Measurements from ENCODE around the gene PSMB4.
"Not testable (repeated sequence)": the region's sequence is repeated elsewhere in the genome, so short reads cannot be mapped to it uniquely, and the experiment has no call there.

PSMB4 gene

DNA sequence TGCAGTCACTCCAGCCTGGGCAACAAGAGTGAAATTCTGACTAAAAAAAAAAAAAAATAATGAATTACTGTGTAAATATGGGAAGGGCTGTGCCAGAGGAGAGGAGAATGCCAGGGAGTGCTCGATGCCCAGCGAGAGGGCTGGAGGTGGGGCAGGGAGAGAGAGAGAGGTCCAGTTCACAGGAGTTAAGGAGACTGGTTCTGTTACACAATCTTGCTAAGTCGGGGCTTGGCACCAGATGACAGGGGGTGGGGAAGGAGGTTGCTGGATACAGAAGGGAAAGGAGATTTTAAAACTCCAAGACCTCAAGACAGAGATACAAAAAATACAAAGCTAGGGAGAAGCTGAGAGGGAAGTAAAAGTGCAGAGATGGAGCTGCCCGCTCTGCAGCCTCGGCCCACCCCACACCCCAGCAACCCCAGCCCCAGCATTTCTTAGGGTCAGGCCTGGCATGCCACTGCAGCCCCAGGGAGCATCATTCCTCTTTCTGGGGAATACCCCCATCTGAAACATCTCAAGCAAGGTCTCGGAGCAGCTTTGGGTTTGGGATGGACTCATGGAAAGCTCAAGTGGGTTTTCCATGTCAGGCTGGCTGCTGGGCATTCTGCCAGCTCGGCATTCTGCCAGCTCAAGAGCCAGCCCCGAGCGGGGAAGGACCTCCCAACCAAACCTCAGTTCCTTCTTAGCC is 27.9 kb upstream of the PSMB4 start:
- Histone ChIP-seq H3K9me3 (ENCODE audit: control insufficient read depth, insufficient read depth, low read length) (no peaks in the 10 kb centered on the region), H3K36me3 (ENCODE audit: insufficient read depth, low read length) (no peaks in the 10 kb centered on the region), H3K4me1 (ENCODE audit: insufficient read depth, low read length) (peaks cover 7% of the 10 kb centered on the region; the same call in 1 of the 2 replicates), H3K9ac (ENCODE audit: low read depth, low read length) (peak overlapping the region; percentile 75; the same call in 1 of the 2 replicates)

DNA sequence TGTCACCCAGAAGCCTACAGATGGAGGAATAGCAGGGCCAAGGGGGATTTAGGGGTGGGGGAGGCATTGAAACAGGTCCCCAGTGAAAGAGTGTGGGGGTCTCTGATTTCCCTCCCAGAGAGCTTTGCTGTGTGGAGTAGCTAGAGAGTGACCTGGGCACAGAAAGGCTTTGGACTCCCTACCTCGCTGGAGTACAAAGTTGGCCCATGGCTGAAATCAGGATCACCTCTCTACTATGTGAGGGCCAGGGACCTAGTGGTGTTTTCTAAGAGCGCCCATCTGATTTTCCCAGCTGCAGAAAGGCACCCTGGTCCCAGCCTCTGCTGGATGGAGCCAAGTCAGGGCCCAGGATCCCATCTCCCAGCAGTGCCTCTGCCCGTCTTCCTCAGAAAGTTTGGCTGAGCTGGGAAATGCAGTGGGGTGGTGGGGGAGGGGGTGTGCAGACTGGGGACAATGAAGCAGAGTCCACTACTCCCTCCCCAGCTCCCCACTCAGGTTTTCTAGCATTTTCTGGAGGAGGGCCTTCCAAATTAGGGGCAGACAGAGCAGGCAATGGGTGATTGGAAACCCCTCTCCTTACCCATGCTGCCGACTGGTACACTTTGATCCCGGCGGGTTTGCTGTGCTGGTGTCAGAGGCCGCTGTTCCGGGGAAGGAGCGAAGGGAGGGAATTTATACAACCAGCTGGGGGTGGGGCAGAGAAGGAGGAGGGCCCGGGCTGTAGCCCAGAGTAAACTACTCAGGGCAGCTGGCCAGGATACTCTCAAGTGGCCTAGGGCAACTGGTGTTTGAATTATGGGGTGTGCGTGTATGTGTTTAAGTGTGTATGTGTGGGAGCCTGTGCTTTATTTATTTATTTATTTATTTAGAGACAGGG is 27.1 kb upstream of the PSMB4 start, which contains the start of gene SELENBP1:
Gene SELENBP1, minus strand, starts transcription at position 648 of the 877 bp plus-strand sequence. Its CDS starts 64 bp downstream, at position 584.
- Histone ChIP-seq H3K36me3 (ENCODE audit: insufficient read depth, low read length) (no peaks in the 10 kb centered on the region), H3K9me3 (ENCODE audit: control insufficient read depth, insufficient read depth, low read length) (no peaks in the 10 kb centered on the region), H3K4me1 (ENCODE audit: insufficient read depth, low read length) (peaks cover 7% of the 10 kb centered on the region; the same call in 1 of the 2 replicates), H3K9ac (ENCODE audit: low read depth, low read length) (peak within 1 kb of the TSS; percentile 75)

DNA sequence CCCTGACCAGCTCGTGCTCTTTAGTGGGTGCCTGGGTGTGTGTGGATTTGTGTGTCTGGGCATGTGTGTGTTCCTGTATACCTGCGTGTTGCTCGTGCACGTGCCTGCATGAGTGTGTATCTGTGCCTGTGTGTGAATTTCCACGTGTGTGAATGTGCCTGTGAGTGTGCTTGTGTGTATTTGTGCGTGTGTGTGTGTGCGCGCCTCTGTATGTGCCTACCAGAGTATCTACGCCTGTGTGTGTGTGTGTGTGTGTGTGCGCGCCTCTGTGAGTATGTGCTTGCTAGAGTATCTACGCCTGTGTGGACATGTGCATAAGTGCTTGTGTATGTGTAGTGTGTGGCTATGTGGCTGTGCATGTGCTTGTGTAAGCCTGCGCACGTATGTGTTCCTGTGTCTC is 26.2 kb upstream of the PSMB4 start:
- H3K36me3 ChIP-seq (ENCODE audit: insufficient read depth, low read length), result no peaks in the 10 kb centered on the region
- H3K4me1 ChIP-seq (ENCODE audit: insufficient read depth, low read length), result peaks cover 7% of the 10 kb centered on the region; the same call in 1 of the 2 replicates
- H3K9ac ChIP-seq (ENCODE audit: low read depth, low read length), result no peak overlapping the region
- H3K9me3 ChIP-seq (ENCODE audit: control insufficient read depth, insufficient read depth, low read length), result no peaks in the 10 kb centered on the region

DNA sequence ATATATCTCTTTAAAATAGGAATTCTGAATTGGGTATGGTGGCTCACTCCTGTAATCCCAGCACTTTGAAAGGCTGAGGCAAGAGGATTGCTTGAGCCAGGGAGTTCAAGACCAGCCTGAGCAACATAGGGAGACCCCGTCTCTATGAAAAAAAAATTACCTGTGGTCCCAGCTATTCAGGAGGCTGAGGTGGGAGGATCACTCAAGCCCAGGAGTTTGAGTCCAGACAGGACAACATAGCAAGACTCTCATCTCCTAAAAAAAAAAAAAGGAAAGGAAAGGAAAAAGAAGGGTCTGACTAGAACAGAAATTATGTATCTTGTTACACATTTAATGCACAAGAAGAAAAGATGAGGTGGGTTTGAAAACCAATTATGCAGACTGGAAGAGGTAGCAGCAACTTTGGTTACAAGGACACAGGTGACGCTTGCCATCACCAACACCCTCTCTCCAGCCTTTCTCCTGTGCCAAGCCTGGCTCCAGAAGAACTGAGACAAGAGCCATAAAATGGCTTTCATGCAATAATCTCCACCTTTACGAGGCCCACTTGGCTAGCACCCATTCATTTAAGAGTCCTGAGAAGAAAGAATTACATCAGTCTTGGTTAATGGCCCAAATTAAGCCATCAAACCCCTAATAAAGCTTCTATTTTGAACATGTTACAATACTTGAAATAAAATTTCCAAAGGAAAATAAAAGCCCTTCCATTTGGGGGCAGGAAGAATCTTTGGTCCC is 22.1 kb upstream of the PSMB4 start:
- peaks cover under 1% of the 10 kb centered on the region; the same call in 1 of the 2 replicates for H3K4me1 ChIP-seq (ENCODE audit: insufficient read depth, low read length)
- no peak overlapping the region for H3K9ac ChIP-seq (ENCODE audit: low read depth, low read length)
- no peaks in the 10 kb centered on the region for H3K9me3 ChIP-seq (ENCODE audit: control insufficient read depth, insufficient read depth, low read length)
- H3K36me3 ChIP-seq (ENCODE audit: insufficient read depth, low read length), result no peaks in the 10 kb centered on the region

DNA sequence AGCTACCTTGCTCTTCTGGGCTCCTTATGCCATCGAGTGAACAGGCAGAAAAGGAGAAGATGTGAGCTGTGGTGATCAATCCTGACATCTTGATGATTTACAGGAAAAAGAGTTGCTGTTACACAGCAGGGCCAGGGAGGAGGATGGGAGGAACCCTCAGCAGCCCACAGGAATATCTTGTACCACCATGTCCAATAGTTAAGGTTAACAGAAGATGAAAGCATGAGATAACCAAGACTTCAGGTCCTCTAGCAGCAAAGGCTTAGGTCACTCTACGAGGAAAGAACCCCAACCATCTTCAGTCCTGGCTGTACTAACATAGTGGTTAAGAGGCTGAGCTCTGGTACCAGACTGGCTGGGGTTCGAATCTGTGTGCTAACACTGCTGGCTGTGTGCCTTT is 14.8 kb upstream of the PSMB4 start:
- no peaks in the 10 kb centered on the region for H3K36me3 ChIP-seq (ENCODE audit: insufficient read depth, low read length)
- no peak overlapping the region for H3K9ac ChIP-seq (ENCODE audit: low read depth, low read length)
- no peaks in the 10 kb centered on the region for H3K9me3 ChIP-seq (ENCODE audit: control insufficient read depth, insufficient read depth, low read length)
- H3K4me1 ChIP-seq (ENCODE audit: insufficient read depth, low read length), result no peaks in the 10 kb centered on the region

DNA sequence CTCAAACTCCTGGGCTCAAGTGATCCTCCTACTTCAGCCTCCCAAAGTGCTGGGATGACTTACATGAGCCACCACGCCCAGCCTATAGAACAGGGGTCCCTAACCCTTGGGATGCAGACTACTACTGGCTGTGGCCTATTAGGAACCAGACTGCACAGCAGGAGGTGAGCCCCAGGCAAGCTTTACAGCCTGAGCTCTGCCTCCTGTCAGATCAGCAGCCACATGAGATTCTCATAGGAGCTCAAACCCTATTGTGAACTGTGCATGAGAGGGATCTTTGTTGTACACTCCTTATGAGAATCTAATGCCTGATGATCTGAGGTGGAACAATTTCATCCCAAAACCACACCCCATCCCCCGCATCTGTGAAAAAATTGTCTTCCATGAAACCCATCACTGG is 13.4 kb upstream of the PSMB4 start:
- no peaks in the 10 kb centered on the region for H3K9me3 ChIP-seq (ENCODE audit: control insufficient read depth, insufficient read depth, low read length)
- no peak overlapping the region for H3K9ac ChIP-seq (ENCODE audit: low read depth, low read length)
- no peaks in the 10 kb centered on the region for H3K4me1 ChIP-seq (ENCODE audit: insufficient read depth, low read length)
- H3K36me3 ChIP-seq (ENCODE audit: insufficient read depth, low read length), result no peaks in the 10 kb centered on the region

DNA sequence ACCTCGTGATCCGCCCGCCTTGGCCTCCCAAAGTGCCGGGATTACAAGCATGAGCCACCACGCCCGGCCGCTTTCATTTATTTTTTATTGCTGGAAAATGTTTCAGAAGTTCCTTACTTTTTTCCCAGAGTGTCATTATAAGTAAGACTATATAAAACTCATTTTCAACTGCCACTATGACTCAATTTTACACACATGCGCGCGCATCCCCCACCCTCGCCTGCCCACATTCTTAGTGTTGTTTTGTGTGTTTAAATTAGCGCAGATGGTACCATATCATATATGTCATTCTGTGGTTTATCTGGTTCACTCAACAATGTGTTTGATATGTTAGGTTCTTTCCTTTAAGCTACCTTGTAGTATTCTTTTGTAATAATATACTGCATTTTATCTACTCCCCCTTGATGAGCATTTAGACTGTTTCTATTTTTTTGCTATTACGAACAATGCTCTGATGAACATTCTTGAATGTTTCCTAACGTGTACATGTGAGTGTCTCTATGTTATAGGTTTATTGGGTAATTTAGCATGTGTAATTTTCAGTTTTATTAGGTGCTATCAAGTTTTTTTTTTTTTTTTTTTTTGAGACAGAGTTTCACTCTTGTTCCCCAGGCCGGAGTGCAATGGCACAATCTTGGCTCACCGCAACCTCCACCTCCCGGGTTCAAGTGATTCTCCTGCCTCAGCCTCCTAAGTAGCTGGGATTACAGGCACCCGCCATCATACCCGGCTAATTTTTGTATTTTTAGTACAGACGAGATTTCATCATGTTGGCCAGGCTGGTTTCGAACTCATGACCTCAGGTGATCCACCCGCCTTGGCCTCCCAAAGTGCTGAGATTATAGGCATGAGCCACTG is 8.9 kb upstream of the PSMB4 start:
- H3K36me3 ChIP-seq (ENCODE audit: insufficient read depth, low read length); H3K9ac ChIP-seq (ENCODE audit: low read depth, low read length): not testable (repeated sequence)

DNA sequence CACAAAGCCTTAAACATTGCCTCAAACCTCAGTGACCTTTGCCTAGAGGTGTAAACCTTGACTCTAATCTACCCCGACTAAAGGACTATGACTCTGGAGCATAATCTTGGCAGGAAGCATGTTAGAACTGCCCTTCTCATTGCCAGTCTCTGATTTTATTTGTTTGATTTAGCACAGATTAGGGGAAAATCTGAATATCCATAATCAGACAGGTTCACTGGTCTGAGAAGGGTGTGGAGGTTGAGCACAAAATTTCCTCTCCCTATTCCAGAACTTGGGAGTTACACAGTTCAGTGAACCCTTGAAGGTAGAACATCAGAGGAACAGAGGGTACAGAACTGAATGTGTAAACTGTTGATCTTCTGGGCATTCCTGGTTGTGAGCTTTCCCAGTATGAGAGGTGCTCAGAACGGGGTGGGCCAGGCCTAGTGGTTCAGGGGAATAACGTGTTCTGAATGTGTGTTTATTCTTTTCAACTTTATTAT is 8.3 kb upstream of the PSMB4 start:
- Histone ChIP-seq H3K9me3 (ENCODE audit: control insufficient read depth, insufficient read depth, low read length) (no peaks in the 10 kb centered on the region), H3K4me1 (ENCODE audit: insufficient read depth, low read length) (no peaks in the 10 kb centered on the region), H3K36me3 (ENCODE audit: insufficient read depth, low read length) (no peaks in the 10 kb centered on the region), H3K9ac (ENCODE audit: low read depth, low read length) (no peak overlapping the region)

More for the DNA sequence above, 8.9 kb upstream of the PSMB4 start:
- H3K9me3 ChIP-seq (ENCODE audit: control insufficient read depth, insufficient read depth, low read length); H3K4me1 ChIP-seq (ENCODE audit: insufficient read depth, low read length): not testable (repeated sequence)

DNA sequence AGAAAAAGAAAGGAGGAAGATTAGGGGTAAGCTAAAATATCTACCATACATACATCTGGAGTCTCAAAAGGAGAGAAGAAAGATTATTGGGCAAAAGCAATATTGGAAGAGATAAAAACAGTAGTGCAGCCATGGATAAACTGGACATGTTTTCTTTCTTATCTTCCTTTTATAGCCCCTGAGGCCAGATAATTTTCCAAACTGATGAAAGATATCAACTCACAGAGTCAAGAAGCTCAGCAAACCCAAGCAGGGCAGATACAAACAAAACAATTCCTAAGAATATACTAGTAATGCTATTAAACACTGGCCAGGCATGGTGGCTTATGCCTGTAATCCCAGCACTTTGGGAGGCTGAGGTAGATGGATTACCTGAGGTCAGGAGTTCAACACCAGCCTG is 5.8 kb upstream of the PSMB4 start:
- Histone ChIP-seq H3K36me3 (ENCODE audit: insufficient read depth, low read length) (no peaks in the 10 kb centered on the region), H3K9me3 (ENCODE audit: control insufficient read depth, insufficient read depth, low read length) (no peaks in the 10 kb centered on the region), H3K9ac (ENCODE audit: low read depth, low read length) (no peak overlapping the region), H3K4me1 (ENCODE audit: insufficient read depth, low read length) (no peaks in the 10 kb centered on the region)

DNA sequence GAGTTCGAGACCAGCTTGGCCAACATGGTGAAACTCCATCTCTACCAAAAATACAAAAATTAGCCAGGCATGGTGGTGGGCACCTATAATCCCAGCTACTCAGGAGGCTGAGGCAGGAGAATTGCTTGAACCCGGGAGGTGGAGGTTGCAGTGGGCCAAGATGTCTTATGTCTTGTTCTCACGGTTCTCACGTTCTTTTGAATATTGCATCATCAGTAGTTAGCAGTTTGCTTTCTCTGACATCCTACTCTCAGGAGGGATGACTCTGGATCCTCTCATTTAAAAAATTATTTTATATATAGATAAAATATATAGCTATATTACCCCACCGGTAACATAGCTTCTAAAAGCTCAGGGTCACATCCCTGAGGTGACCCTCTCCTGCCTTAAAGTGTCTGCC is 3.1 kb upstream of the PSMB4 start:
- not testable (repeated sequence) for H3K36me3 ChIP-seq (ENCODE audit: insufficient read depth, low read length); H3K4me1 ChIP-seq (ENCODE audit: insufficient read depth, low read length); H3K9me3 ChIP-seq (ENCODE audit: control insufficient read depth, insufficient read depth, low read length); H3K9ac ChIP-seq (ENCODE audit: low read depth, low read length)

DNA sequence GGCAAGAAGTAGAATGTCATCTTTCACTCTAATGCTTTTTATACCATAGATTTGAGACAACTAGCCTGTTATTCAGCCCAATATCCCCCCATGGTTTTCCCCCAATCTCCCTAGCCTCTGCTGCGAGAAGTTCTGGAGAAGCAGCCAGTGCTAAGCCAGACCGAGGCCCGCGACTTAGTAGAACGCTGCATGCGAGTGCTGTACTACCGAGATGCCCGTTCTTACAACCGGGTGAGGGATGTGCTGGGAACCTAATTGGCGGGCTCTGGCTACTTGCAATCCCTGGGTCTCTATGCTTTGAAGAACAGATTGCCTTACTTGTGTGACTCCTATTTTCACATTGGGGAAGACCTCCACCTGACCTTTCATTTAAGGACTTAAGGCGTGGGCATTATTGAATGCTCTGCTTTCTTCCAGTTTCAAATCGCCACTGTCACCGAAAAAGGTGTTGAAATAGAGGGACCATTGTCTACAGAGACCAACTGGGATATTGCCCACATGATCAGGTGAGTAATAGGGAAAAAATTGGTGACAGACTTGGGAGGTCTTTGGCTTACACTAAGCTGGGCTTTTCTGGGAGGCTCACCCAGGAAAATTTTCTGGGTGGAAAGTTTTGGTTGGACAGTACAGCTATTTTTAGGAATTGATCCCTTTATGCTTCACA is 1.9 kb downstream of the PSMB4 start:
- Histone ChIP-seq H3K9ac (ENCODE audit: low read depth, low read length) (no peak overlapping the region), H3K9me3 (ENCODE audit: control insufficient read depth, insufficient read depth, low read length) (no peaks in the 10 kb centered on the region), H3K36me3 (ENCODE audit: insufficient read depth, low read length) (peaks cover 10% of the 10 kb centered on the region), H3K4me1 (ENCODE audit: insufficient read depth, low read length) (no peaks in the 10 kb centered on the region)

DNA sequence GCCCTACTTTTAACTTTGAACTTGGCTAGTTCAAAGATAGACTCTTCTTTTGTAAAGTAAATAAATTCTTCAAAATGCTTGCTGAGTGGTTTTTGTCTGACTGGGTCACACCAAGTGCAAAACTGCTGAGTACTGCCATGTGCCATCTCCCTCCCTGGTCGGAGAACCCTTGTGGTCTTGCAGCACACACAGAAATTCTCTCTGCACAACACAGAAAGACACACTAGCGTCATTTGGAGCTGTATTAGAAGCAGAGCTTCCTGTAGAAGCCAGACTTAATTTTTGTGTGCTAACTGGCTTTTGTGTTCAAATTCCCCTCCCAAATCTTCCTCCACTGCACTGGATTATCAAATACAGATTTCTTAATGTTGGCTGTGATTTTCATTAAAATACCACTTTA is 2.5 kb downstream of the PSMB4 start:
- peaks cover 16% of the 10 kb centered on the region for H3K36me3 ChIP-seq (ENCODE audit: insufficient read depth, low read length)
- no peak overlapping the region for H3K9ac ChIP-seq (ENCODE audit: low read depth, low read length)
- no peaks in the 10 kb centered on the region for H3K9me3 ChIP-seq (ENCODE audit: control insufficient read depth, insufficient read depth, low read length)
- no peaks in the 10 kb centered on the region for H3K4me1 ChIP-seq (ENCODE audit: insufficient read depth, low read length)

DNA sequence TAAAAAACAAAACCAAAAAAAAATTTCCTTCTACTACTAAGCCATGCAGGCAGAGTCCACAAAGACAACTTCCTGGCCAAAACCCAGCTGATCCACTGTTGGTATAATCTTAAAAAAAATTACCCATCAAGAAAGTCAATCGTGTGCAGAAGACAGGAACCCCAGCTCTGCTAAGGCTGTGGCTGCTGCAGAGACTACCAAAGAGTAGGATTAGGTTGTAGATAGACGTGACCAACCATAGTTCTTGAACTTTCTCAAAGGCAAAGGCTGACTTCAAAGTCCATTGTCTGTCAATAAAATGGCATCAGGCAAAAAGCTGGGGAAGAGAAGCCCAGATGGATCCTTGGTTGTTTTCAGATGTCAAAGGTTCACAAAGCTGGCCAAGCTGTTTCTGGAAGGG is 3.4 kb downstream of the PSMB4 start:
- Histone ChIP-seq H3K36me3 (ENCODE audit: insufficient read depth, low read length) (peaks cover 16% of the 10 kb centered on the region), H3K9me3 (ENCODE audit: control insufficient read depth, insufficient read depth, low read length) (no peaks in the 10 kb centered on the region), H3K9ac (ENCODE audit: low read depth, low read length) (no peak overlapping the region), H3K4me1 (ENCODE audit: insufficient read depth, low read length) (no peaks in the 10 kb centered on the region)
